ENCODE results near the gene GNB1L.
A peak's percentile ranks its signal among the peaks of the same experiment; 100 is the strongest.

GNB1L gene

GRCh38 chr22:19853058-19853878, 1.4 kb downstream of the GNB1L start:
- no peaks in the 10 kb centered on the region for H3K9me2 ChIP-seq (replicated peaks; ENCODE audit: insufficient read depth, low read length)
- H3F3A ChIP-seq (ENCODE audit: insufficient read depth, low read length) = peaks cover 18% of the 10 kb centered on the region; the same call in 1 of the 2 replicates
- no peak overlapping the region for H2AFZ ChIP-seq (ENCODE audit: low read length)
- TF ChIP-seq EZH2phosphoT487 (IDR thresholded peaks at IDR 0.05; ENCODE audit: low read length) (no peak), EZH2 (optimal IDR thresholded peaks at IDR 0.05; ENCODE audit: low read depth, low read length) (no peak), CTCF (IDR thresholded peaks at IDR 0.05; ENCODE audit: low read length) (no peak)
- H3K27ac ChIP-seq (ENCODE audit: low read length) = peak overlapping the region; percentile 38; the same call in 1 of the 2 replicates
- no peaks in the 10 kb centered on the region for H4K20me1 ChIP-seq (ENCODE audit: insufficient read depth, low read length)
- DNase-seq = no peak
- H3K9me3 ChIP-seq (replicated peaks; ENCODE audit: insufficient read depth, low read length) = no peaks in the 10 kb centered on the region
- H3K4me2 ChIP-seq (ENCODE audit: low read depth, low read length) = peak overlapping the region; percentile 96
- H3K4me1 ChIP-seq (ENCODE audit: low read length) = peaks cover 47% of the 10 kb centered on the region
- H3K27me3 ChIP-seq (replicated peaks; ENCODE audit: insufficient read depth, low read length) = no peaks in the 10 kb centered on the region
- no peaks in the 10 kb centered on the region for H3K36me3 ChIP-seq (replicated peaks; ENCODE audit: insufficient read depth, low read length)
- peak overlapping the region; percentile 95 for H3K9ac ChIP-seq (ENCODE audit: low read length)
- H3K79me2 ChIP-seq (ENCODE audit: low read length) = peaks cover 65% of the 10 kb centered on the region
- peak overlapping the region; percentile 84 for H3K4me3 ChIP-seq (ENCODE audit: low read length)

GRCh38 chr22:19852177-19852781, 2.4 kb downstream of the GNB1L start:
- Histone ChIP-seq H3K4me1 (ENCODE audit: low read length) (peaks cover 52% of the 10 kb centered on the region), H3F3A (ENCODE audit: insufficient read depth, low read length) (peaks cover 18% of the 10 kb centered on the region; the same call in 1 of the 2 replicates), H3K4me3 (ENCODE audit: low read length) (no peak overlapping the region), H3K4me2 (ENCODE audit: low read depth, low read length) (peak overlapping the region; percentile 96; the same call in 1 of the 2 replicates), H3K36me3 (replicated peaks; ENCODE audit: insufficient read depth, low read length) (no peaks in the 10 kb centered on the region), H3K79me2 (ENCODE audit: low read length) (peaks cover 74% of the 10 kb centered on the region), H3K9me2 (replicated peaks; ENCODE audit: insufficient read depth, low read length) (no peaks in the 10 kb centered on the region), H4K20me1 (ENCODE audit: insufficient read depth, low read length) (no peaks in the 10 kb centered on the region), H3K27ac (ENCODE audit: low read length) (no peak overlapping the region), H3K27me3 (replicated peaks; ENCODE audit: insufficient read depth, low read length) (no peaks in the 10 kb centered on the region), H3K9ac (ENCODE audit: low read length) (no peak overlapping the region; the same call in 1 of the 2 replicates), H3K9me3 (replicated peaks; ENCODE audit: insufficient read depth, low read length) (no peaks in the 10 kb centered on the region), H2AFZ (ENCODE audit: low read length) (no peak overlapping the region)
- no peak for DNase-seq
- TF ChIP-seq EZH2 (optimal IDR thresholded peaks at IDR 0.05; ENCODE audit: low read depth, low read length) (no peak), CTCF (IDR thresholded peaks at IDR 0.05; ENCODE audit: low read length) (no peak), EZH2phosphoT487 (IDR thresholded peaks at IDR 0.05; ENCODE audit: low read length) (no peak)

GRCh38 chr22:19851291-19852176, 3.1 kb downstream of the GNB1L start:
- peaks cover 81% of the 10 kb centered on the region for H3K79me2 ChIP-seq (ENCODE audit: low read length)
- H3K4me2 ChIP-seq (ENCODE audit: low read depth, low read length) = no peak overlapping the region
- no peak for TF ChIP-seq CTCF (IDR thresholded peaks at IDR 0.05; ENCODE audit: low read length)
- no peak for TF ChIP-seq EZH2phosphoT487 (IDR thresholded peaks at IDR 0.05; ENCODE audit: low read length)
- TF ChIP-seq EZH2 (optimal IDR thresholded peaks at IDR 0.05; ENCODE audit: low read depth, low read length) = no peak
- H3K27ac ChIP-seq (ENCODE audit: low read length) = no peak overlapping the region
- no peak for DNase-seq
- H3K9me2 ChIP-seq (replicated peaks; ENCODE audit: insufficient read depth, low read length) = no peaks in the 10 kb centered on the region
- no peaks in the 10 kb centered on the region for H3K36me3 ChIP-seq (replicated peaks; ENCODE audit: insufficient read depth, low read length)
- H3K9me3 ChIP-seq (replicated peaks; ENCODE audit: insufficient read depth, low read length) = no peaks in the 10 kb centered on the region
- no peak overlapping the region for H2AFZ ChIP-seq (ENCODE audit: low read length)
- no peak overlapping the region for H3K4me3 ChIP-seq (ENCODE audit: low read length)
- H3F3A ChIP-seq (ENCODE audit: insufficient read depth, low read length) = peaks cover 18% of the 10 kb centered on the region; the same call in 1 of the 2 replicates
- H3K4me1 ChIP-seq (ENCODE audit: low read length) = peaks cover 52% of the 10 kb centered on the region
- H3K9ac ChIP-seq (ENCODE audit: low read length) = no peak overlapping the region
- no peaks in the 10 kb centered on the region for H4K20me1 ChIP-seq (ENCODE audit: insufficient read depth, low read length)
- no peaks in the 10 kb centered on the region for H3K27me3 ChIP-seq (replicated peaks; ENCODE audit: insufficient read depth, low read length)
